Activated CD8-positive, alpha-beta memory T cell treated with anti-CD3 and anti-CD28 coated beads for 36 hours (primary cell): ENCODE results near the gene EHD4. TPM values are rescaled to one million over a fixed set of nuclear protein-coding genes. Genes with fewer than 3 reads are reported as not detected.

Source experiments
- CTCF ChIA-PET: fragments of 350-600 bp; sonication (Branson Sonifier 250); formaldehyde crosslinking; loops from one replicate; lab custom pipeline; 2021; ENCODE audit warnings: antibody characterized with exemption; lab: Charles Lee
- POLR2A ChIA-PET: fragments of 350-600 bp; sonication (Branson Sonifier 250); formaldehyde crosslinking; loops from one replicate; lab custom pipeline; 2021; ENCODE audit warnings: antibody characterized with exemption; lab: Charles Lee
- total RNA-seq, 2 experiments: library from RNA; stranded (reverse); gene quantifications; one replicate each; pipeline ENCODE4 v1.2.3, GENCODE V29; 2021

The EHD4 gene
- total RNA-seq, 2 experiments from 2014 or later = 25.8 TPM

DNA sequence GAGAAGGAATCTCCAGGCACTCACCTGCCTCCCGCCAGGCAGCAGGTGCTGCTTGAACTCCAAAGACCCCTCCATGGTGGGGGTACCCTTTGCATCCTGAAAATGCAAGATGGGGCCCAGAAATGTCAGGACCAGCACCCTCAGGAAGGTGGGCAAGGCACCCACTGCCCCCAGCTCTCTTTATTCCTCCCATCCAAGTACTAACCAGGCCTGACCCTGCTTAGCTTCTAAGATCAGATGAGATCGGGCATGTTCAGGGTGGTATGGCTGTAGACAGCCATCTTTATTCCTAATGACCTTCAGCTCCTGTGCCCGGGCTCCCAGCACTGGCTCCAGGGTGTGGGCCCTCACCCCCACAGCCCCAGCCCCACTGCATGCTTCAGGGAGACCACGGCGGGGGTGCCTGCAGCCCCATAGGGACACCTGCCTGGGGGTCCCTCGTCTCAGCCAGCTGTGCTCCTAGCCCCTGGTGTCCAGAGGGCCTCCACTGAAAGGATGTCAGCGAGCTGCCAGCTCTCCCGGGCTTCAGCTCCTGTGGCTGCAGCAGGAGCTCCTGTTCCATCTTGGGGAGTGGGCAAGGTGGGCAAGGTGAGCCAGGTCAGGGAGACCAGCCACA, 120.5 kb downstream of the EHD4 start:
- CTCF ChIA-PET = interaction anchor here (1.1 kb wide), 1 partner anchor 10 kb away, joined by 4 read pairs; no protein-coding TSS in a partner anchor
- POLR2A ChIA-PET = no interaction called here

DNA sequence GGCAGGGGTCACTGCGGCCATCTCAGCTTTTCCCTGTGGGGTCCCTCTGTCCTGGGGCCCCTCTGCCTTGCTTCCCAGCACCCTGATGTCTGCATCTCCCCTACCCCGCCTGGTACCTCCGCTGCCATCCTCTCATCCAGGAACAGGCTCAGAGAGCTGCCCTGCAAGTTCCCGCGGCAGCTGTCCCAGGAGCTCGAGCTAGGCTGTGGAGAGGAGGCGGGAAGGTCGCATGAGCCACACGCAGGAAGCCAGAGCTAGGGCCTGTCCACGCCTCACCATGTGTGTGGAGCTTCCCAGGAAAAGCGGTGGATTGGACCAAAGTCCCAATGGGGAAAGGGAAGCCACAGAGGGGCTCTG, 121.2 kb downstream of the EHD4 start:
- POLR2A ChIA-PET = no interaction called here
- CTCF ChIA-PET = interaction anchor here (1.1 kb wide), 1 partner anchor 11 kb away, joined by 4 read pairs; no protein-coding TSS in a partner anchor

DNA sequence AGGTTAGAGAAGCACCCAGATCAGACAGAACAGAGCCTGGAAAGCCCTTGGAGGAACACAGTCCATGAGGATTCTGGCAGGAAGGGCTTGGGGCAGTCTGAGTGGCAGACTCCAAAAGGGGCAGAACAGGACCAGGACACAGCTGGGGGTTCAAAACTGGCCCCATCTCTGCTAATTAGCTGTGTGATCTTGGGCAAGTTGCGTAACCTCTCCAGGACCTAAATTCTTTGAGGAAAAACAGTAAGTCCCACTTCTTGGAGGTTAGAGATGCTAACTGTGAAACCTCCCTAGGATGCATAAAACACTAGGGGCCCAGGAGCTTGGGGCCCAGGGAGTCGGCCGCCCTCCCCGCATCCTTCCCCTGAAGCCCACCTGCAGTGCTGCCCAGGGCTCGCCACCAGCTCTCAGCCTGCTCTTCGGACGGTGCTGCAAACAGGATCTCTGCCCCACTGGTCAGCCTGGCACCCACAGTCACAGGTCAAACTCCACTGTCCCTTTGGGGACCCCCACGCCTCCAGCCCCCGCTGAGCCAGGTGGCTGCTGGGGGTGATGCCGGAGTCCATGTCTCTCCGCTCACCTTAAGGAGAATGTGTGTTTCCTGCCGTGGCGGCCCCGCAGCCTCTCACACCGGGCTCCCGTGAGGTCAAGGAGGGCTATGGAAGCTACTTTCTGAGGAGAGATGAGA, 121.7 kb downstream of the EHD4 start:
- ChIA-PET CTCF (interaction anchor here (0.6 kb wide), 1 partner anchor 28 kb away, joined by 3 read pairs; no protein-coding TSS in a partner anchor), POLR2A (no interaction called here)

DNA sequence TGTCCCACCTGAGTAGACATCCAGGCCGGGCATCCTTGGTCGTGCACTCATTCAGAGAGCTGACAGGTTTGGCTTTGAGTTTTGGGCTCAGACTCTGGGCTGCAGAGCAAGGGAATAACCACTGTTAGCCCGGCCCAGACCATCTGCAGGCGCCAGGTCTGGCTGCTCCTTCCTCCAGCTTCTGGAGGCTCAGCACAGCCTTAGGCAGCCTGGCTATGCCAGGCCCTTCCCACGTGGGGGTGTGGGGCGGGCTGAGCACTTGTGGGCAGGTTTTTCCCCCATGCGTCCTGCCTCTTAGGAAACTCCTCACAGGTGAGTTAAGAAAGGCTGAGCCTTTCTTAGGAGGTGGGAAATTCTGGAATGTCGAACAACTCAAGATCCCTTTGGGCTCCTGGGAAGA, 122.5 kb downstream of the EHD4 start:
- ChIA-PET POLR2A (no interaction called here), CTCF (interaction anchor here (0.6 kb wide), 2 partner anchors 28 to 312 kb away, joined by 3 read pairs; no protein-coding TSS in a partner anchor)

DNA sequence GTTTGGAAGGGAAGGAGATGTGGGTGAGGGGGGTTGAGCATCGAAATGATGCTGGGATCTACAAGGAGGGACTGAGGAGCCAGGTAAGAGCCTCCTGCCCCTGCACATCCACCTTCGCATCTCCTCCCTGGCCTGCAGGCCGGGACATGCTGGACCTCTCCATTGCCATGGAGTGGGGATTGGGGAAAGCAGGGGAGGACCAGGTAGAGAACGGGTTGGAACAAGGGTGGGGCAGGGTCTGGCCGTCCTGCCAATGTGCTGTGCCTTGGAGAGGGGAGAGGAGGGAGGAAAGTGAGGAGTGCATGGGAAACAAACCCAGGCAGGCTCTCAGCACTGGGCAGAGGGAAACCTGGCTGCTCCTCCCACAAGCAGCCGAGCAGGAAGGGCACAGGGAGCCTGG, 123.2 kb downstream of the EHD4 start:
- ChIA-PET CTCF (no interaction called here), POLR2A (no interaction called here)

DNA sequence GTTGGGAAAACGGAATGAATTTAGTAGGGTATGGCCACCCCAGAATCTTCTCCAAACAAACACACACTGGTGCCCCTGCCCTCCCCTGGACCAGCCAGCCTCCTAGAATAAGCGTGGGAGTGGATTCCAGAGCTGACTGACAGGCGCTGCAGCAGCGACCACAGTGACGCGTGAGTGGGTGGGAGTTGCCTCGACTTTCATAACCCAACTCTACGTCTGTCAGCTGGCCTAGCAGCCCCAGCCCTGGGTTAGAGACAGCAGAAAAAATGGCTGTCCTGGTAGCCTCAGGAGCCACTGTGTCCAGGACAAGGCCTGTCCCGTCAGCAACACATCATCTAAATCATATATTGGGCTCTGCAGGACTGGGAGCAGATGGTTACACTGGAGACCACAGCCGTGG, 123.7 kb downstream of the EHD4 start:
- ChIA-PET POLR2A (no interaction called here), CTCF (no interaction called here)

DNA sequence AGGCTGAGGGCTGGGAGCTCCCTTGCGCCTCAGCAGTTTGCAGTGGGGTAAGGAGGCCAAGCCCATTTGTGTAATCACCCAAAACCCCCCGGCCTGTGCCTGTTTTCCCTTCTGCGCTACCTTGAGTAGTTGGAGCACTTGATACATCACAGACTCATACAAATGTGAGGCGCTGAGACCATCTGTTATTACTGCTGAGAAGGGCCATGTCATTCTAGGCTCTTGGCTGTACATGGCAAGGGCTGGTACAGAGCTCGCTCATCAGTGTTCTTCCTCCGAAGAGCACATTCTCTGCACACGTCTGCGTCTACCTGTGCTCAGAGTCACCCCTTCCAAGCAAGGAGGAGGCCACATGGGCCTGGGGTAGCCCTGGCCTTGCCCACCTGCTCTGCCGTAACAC, 124.4 kb downstream of the EHD4 start:
- CTCF ChIA-PET = no interaction called here
- POLR2A ChIA-PET = no interaction called here

DNA sequence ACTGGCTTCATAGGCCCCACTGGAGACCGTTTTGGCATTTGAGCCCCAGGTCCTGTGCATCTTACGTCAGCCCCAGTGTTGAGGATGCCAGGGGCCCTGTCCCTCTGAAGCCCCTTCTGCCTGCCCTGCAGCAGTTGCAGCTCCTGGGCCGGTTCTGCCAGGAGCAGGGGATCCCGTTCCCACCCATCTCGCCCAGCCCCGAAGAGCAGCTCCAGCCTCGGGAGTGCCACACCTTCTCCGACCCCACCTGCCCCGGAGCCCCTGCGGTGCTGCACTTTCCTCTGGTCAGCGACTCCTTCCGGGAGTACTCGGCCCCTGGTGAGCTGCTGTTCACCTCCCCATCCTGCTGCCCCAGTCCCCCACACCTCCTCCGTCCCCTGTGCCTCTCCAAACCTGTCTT, 125.2 kb downstream of the EHD4 start:
- ChIA-PET CTCF (no interaction called here), POLR2A (no interaction called here)

Other genes with a start within 250 kb of the EHD4 start
- gene MAPKBP1, start 198.1 kb downstream of the EHD4 start, total RNA-seq = 10 to 100 TPM; 17.3 to 18.6 TPM
- gene JMJD7, start 144.5 kb downstream of the EHD4 start, total RNA-seq = 10 to 100 TPM; 16.2 to 16.3 TPM
- 1 to 10 TPM; 4.1 to 4.5 TPM for gene PLA2G4B, start 133.7 kb downstream of the EHD4 start, total RNA-seq
- gene SPTBN5, start 78.5 kb downstream of the EHD4 start, total RNA-seq = under 1 TPM; 0.21 to 0.23 TPM
- not detected for gene PLA2G4E, start 48.5 kb upstream of the EHD4 start, total RNA-seq
- not detected for gene PLA2G4D, start 122.0 kb upstream of the EHD4 start, total RNA-seq
- gene PLA2G4F, start 184.1 kb upstream of the EHD4 start, total RNA-seq = not detected
- gene VPS39, start 235.7 kb upstream of the EHD4 start, total RNA-seq = 10 to 100 TPM; 40.6 to 46.1 TPM